GM12865 (cell line): ENCODE results near the gene ZNF432.
"Not testable (repeated sequence)": the region's sequence is repeated elsewhere in the genome, so short reads cannot be mapped to it uniquely, and the experiment has no call there.

ENCODE experiments used
- DNase-seq: peaks from one replicate; pipeline ENCODE4 v3.0.0; 2010; ENCODE audit warnings: low read depth
- H3K4me3 ChIP-seq: 2 replicates; pipeline ENCODE4 v1.5.1; 2011; ENCODE audit warnings: mild to moderate bottlenecking, low read depth, low read length, control low read depth
- TF ChIP-seq, protein P1 (sequence below): IDR thresholded peaks from 2 replicates; pipeline ENCODE4 v1.5.1; 2011; ENCODE audit warnings: low read length, control low read depth, low read depth, inconsistent platforms; ENCODE audit not compliant: insufficient read depth; ENCODE audit errors: missing control alignments

Gene ZNF432

DNA sequence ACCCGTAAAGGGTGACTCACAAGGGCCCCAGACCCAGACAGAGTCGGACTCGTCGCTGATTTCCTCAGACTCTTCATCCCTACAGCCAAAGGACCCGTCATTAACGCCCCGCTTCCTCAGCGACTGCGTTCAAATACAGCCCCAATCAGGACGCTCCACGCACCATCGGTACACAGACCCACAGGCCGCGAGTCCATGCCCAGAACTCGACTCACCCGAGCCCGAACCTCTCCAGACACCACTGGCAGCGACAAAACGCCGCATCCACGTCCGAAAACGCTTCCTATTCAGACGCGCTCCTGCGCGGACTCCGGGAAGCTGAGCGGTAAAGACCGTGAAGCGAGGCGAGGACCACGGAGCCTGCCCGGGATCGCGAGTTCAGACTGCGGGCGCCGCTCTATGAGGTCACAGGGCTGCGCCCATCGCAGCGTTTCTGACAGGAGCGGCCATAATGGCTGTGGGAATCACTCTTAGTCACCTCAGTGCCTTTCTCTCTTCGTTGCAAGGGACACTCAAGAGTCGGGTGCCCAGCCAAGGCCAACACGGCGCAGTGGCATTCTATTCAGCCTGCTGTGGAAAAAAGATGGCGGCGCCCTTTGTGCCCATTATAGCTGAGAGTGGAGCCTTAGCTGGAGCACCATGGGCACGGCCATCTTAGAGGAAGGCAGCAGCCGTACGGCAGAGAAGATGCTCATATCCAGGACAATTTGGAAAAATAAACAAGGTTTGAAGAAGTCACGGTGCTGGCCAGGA lies 20.4 kb downstream of the ZNF432 start, which contains the start of gene ZNF614:
Gene ZNF614 (minus strand): TSS at position 353 of the 753 bp plus-strand sequence. CDS start 2,634 bp downstream, outside the sequence.
- peak; percentile 91 for DNase-seq
- TF ChIP-seq, protein P1, sequence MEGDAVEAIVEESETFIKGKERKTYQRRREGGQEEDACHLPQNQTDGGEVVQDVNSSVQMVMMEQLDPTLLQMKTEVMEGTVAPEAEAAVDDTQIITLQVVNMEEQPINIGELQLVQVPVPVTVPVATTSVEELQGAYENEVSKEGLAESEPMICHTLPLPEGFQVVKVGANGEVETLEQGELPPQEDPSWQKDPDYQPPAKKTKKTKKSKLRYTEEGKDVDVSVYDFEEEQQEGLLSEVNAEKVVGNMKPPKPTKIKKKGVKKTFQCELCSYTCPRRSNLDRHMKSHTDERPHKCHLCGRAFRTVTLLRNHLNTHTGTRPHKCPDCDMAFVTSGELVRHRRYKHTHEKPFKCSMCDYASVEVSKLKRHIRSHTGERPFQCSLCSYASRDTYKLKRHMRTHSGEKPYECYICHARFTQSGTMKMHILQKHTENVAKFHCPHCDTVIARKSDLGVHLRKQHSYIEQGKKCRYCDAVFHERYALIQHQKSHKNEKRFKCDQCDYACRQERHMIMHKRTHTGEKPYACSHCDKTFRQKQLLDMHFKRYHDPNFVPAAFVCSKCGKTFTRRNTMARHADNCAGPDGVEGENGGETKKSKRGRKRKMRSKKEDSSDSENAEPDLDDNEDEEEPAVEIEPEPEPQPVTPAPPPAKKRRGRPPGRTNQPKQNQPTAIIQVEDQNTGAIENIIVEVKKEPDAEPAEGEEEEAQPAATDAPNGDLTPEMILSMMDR: no peak
- H3K4me3 ChIP-seq: peak within 1 kb of the TSS; percentile 64

DNA sequence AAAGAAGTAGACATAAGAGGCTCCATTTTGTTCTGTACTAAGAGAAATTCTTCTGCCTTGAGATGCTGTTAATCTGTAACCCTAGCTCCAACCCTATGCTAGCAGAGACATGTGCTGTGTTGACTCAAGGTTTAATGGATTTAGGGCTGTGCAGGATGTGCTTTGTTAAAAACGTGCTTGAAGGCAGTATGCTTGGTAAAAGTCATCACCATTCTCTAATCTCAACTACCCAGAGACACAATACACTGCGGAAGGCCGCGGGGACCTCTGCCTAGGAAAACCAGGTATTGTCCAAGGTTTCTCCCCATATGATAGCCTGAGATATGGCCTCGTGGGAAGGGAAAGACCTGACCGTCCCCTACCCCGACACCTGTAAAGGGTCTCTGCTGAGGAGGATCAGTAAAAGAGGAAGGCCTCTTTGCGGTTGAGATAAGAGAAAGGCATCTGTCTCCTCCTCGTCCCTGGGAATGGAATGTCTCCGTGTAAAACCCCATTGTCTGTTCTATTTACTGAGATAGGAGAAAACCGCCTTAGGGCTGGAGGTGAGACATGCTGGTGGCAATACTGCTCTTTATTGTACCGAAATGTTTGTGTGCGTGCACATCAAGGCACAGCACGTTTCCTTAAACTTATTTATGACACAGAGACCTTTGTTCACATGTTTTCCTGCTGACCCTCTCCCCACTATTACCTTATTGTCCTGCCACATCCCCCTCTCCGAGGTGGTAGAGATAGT lies 22.2 kb downstream of the ZNF432 start:
- H3K4me3 ChIP-seq, DNase-seq: not testable (repeated sequence)

DNA sequence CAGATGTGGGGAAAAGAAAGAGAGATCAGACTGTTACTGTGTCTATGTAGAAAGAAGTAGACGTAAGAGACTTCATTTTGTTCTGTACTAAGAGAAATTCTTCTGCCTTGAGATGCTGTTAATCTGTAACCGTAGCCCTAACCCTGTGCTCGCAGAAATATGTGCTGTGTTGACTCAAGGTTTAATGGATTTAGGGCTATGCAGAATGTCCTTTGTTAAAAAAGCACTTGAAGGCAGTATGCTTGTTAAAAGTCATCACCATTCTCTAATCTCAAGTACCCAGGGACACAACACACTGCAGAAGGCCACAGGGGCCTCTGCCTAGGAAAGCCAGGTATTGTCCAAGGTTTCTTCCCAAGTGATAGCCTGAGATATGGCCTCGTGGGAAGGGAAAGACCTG lies 24.2 kb downstream of the ZNF432 start:
- not testable (repeated sequence) for DNase-seq, H3K4me3 ChIP-seq

DNA sequence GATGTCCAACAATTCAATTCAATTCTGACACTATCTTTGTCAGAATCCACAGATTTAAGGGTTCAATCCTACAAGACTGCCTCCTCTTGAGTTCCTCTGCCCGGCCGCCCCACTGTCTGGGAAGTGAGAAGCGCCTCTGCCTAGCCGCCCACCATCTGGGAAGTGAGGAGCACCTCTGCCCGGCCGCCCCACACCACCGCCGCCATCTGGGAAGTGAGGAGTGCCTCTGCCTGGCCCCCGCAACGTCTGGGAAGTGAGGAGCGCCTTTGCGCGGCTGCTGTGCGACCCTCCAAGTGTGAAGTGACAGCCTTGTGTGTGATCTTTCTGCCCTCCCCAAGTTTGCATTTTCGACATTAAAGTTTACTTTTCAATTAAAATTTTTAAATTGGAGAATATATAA lies 26.4 kb downstream of the ZNF432 start:
- no peak overlapping the region for H3K4me3 ChIP-seq
- TF ChIP-seq, protein P1: no peak
- no peak for DNase-seq

DNA sequence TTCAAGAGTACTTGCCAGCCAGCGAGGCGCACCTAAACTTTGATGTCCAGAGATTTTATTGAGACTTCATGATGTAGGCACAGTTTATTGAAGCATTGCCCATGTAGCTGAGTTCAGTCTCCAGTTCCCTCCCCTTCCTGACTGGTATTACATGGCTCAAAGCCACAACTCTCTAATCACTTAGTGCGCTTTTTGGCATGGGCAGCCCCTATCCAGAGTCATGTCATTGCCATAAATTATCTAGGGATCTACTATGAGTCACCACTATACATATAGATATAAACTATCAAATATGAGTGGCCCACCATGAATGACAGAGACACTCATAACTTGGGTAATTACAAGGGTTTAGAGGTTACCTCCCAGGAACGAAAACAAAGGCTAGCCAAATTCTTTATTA lies 28.1 kb downstream of the ZNF432 start:
- no peak for DNase-seq
- H3K4me3 ChIP-seq: no peak overlapping the region
- TF ChIP-seq, protein P1: no peak

DNA sequence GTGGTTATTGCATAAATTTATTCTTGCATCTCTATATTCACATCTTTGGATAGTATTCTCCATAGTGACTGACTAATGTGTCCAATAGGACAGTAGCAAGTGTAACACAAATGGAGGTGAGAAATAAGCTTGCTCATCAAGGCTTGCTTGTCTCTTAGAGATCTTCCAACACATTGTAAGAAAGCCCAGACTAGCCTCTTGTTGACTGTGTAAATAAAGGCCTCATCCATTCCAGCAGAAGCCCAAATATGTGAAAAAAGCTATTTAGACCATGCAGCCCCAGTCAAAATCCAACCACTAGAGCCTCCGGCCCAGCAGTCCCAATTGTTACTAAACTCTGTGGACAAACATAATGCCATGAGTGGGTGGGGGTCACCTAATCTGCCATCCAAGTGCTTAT lies 38.0 kb downstream of the ZNF432 start:
- no peak for DNase-seq
- TF ChIP-seq, protein P1: no peak

DNA sequence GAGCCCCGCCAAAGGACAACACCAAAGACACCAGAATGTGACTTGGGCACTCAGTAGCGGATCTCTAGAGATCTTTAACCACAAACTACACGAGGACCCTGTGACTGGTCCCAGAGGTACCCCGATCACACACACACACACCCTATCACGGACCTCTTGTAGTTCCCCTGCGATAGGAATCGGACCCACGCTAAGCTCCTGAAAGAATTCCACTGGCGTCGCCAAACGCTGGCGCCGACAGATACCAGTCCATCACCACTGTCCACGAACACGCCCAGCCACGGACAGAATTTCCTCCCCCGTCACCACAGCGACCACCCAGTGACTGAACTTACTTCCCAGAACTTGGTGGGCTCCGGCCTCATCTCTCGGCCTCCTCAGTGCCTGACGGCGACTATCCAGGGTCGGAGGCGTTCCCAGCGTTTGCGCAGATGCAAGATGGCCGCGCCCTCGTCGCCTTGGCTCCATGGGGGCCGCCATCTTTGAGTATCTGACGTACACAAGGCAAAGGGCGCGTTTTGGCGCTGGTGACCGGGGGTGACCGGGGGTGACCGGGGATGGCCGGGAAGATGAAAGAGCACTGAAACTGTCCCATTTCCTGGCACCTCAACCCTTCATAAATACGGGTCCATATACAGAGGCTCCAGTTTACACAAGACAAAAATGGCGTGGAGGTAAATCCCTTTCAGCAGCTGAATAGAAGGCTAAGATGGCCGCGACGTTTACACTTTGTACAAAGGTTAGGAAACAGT lies 40.7 kb downstream of the ZNF432 start, which contains the start of gene ZNF615:
Gene ZNF615 (minus strand): TSS at position 406 of the 752 bp plus-strand sequence. CDS start 4,500 bp downstream, outside the sequence.
- TF ChIP-seq, protein P1: no peak
- peak within 1 kb of the TSS; percentile 66 for H3K4me3 ChIP-seq
- DNase-seq: peak; percentile 94

More for the DNA sequence above, 38.0 kb downstream of the ZNF432 start:
- no peak overlapping the region for H3K4me3 ChIP-seq
